ENCODE measurements around the gene CNOT11.
"Not testable (repeated sequence)": the region's sequence is repeated elsewhere in the genome, so short reads cannot be mapped to it uniquely, and the experiment has no call there.

Gene CNOT11

DNA sequence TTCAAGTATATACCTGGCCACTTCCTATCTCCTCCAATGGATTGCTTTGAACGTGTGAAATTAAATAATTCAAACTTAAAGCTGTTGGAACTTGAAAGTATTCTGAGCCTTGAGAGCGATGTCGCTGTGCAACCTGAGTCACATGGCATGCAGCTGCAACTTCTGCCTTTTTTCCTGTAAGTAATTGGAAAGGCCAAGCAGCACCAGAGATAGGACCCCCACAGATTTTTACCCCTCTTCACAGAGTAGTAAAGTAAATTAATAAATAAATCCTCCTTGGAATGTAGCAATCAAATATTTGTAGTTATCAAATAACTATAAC is 59.0 kb downstream of the CNOT11 start:
- no peaks in the 10 kb centered on the region for H3K36me3 ChIP-seq (ENCODE audit: control insufficient read depth, low read length)
- no peak overlapping the region for H3K4me3 ChIP-seq (ENCODE audit: low read length)
- H3F3A ChIP-seq (ENCODE audit: control insufficient read depth, insufficient read depth) = no peaks in the 10 kb centered on the region
- no peaks in the 10 kb centered on the region for H4K20me1 ChIP-seq (ENCODE audit: control insufficient read depth, insufficient read depth, low read depth, low read length)
- TF ChIP-seq, protein P1, sequence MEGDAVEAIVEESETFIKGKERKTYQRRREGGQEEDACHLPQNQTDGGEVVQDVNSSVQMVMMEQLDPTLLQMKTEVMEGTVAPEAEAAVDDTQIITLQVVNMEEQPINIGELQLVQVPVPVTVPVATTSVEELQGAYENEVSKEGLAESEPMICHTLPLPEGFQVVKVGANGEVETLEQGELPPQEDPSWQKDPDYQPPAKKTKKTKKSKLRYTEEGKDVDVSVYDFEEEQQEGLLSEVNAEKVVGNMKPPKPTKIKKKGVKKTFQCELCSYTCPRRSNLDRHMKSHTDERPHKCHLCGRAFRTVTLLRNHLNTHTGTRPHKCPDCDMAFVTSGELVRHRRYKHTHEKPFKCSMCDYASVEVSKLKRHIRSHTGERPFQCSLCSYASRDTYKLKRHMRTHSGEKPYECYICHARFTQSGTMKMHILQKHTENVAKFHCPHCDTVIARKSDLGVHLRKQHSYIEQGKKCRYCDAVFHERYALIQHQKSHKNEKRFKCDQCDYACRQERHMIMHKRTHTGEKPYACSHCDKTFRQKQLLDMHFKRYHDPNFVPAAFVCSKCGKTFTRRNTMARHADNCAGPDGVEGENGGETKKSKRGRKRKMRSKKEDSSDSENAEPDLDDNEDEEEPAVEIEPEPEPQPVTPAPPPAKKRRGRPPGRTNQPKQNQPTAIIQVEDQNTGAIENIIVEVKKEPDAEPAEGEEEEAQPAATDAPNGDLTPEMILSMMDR (IDR thresholded peaks at IDR 0.05; ENCODE audit: low read depth, low read length, poor library complexity, severe bottlenecking) = no peak
- no peak for TF ChIP-seq EZH2phosphoT487 (IDR thresholded peaks at IDR 0.05; ENCODE audit: borderline replicate concordance, low read length)
- no peaks in the 10 kb centered on the region for H3K9me2 ChIP-seq (replicated peaks; ENCODE audit: control insufficient read depth, low read length)
- no peaks in the 10 kb centered on the region for H3K9me3 ChIP-seq (ENCODE audit: control insufficient read depth, insufficient read depth, low read length)
- H3K27ac ChIP-seq (ENCODE audit: low read depth, low read length) = no peak overlapping the region
- peaks cover 32% of the 10 kb centered on the region for H3K4me1 ChIP-seq (ENCODE audit: control insufficient read depth, low read length)
- no peaks in the 10 kb centered on the region for H3K27me3 ChIP-seq (ENCODE audit: control insufficient read depth, low read length)
- H3K4me2 ChIP-seq (ENCODE audit: low read length) = no peak overlapping the region
- H3K79me2 ChIP-seq (ENCODE audit: control insufficient read depth, low read length) = peaks cover 18% of the 10 kb centered on the region

DNA sequence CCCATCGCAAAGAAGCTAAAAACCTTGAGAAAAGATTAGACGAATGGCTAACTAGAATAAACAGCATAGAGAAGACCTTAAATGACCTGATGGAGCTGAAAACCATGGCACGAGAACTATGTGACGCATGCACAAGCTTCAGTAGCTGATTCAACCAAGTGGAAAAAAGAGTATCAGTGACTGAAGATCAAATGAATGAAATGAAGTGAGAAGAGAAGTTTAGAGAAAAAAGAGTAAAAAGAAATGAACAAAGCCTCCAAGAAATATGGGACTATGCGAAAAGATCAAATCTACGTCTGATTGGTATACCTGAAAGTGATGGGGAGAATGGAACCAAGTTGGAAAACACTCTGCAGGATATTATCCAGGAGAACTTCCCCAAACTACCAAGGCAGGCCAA is 63.9 kb downstream of the CNOT11 start:
- H3K9me2 ChIP-seq (replicated peaks; ENCODE audit: control insufficient read depth, low read length); H3K36me3 ChIP-seq (ENCODE audit: control insufficient read depth, low read length); H4K20me1 ChIP-seq (ENCODE audit: control insufficient read depth, insufficient read depth, low read depth, low read length); H3K4me1 ChIP-seq (ENCODE audit: control insufficient read depth, low read length); H3K79me2 ChIP-seq (ENCODE audit: control insufficient read depth, low read length); H3K4me3 ChIP-seq (ENCODE audit: low read length); H3K27me3 ChIP-seq (ENCODE audit: control insufficient read depth, low read length); H3K9me3 ChIP-seq (ENCODE audit: control insufficient read depth, insufficient read depth, low read length); H3K4me2 ChIP-seq (ENCODE audit: low read length); H3F3A ChIP-seq (ENCODE audit: control insufficient read depth, insufficient read depth); H3K27ac ChIP-seq (ENCODE audit: low read depth, low read length): not testable (repeated sequence)
